Stimulated activated CD4-positive, alpha-beta T cell treated with anti-CD3 and anti-CD28 coated beads, Interleukin-15, amount 100 ng/mL, for 1 hour (primary cell): ENCODE data around the gene GPR61.
A peak's percentile ranks its signal among the peaks of the same experiment; 100 is the strongest.

Experiments used
- DNase-seq, 2 donors: peaks; one replicate each; pipeline ENCODE4 v3.0.0-alpha.2; 2020; ENCODE audit warnings: low read depth in 1 of 2, low spot score in 1 of 2

The GPR61 gene

DNA sequence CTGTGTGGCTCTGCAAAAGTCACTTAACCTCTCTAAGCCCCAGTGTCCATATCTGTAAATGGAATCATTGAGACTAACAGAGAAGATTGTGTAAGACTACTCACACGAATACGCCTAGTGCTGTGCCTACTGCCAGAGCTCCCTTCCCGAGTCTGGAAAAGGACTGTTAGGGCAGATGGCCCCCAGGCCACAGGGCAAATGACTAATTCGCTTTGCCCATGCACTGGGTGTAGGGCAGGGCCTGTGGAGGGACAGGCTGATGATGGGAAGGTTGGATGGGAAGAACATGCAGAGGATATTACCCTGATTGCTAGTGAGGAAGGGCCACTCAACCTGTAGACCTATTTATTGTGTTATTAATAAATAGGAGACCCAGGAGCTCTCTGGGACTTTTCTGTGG lies 4.2 kb upstream of the GPR61 start:
- DNase-seq: no peak

DNA sequence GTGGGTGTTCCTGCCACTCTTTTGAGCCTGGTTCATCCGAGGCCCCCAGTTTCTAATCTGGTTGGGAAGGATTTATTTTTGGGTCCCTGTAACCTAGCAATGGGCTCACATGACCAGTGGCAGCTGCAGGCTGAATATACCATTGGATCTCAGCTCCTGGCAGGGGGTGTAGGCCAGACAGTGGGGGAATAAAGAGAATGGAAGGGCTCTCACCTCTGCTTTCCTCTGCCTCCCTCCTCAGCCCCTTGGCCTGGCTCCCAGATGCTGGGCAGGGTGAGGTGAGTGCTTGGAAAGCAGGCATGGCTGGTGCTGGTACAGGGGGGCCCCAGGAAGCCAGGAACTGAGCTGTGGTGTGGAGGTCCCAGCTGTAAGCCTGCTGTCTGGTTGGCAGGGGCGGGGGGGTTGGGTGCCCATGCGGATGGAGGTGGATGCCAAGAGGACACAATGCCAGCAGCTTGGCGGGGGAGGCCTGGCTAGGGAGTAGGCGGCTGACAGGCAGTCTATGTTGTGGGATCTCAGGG lies 3.6 kb upstream of the GPR61 start:
- DNase-seq: no peak

DNA sequence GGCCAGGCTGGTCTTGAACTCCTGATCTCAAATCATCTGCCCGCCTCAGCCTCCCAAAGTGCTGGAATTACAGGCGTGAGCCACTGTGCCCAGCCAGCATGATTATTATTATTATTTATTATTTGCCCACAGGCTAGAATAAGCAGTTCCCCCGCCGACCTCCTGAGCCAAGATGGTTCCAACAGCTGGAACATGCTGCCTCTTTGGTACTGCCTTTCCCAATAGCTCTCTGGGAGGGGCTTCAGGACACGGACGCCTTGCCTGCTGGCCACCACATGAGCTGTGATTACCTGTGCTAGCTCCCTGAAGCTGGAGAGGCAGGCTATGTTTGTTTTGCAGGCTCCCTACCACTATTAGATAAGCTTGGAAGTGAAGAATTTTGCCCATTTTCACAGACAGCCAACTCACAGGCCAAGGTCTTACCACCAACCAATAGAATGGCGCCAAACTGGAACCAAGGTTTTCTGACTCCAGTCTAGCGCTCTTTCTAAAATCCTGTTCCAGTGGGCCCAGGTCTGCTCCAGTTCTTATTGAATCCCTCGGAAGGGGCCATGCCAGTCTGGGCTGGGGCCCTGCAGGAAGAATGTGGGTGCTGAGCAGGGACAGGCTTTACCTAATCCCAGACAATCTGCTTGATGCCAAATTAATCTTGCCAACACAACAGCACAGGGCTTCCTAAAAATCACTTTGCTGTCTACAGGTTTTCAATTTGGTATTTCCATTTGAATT lies 2.1 kb upstream of the GPR61 start:
- no peak for DNase-seq

DNA sequence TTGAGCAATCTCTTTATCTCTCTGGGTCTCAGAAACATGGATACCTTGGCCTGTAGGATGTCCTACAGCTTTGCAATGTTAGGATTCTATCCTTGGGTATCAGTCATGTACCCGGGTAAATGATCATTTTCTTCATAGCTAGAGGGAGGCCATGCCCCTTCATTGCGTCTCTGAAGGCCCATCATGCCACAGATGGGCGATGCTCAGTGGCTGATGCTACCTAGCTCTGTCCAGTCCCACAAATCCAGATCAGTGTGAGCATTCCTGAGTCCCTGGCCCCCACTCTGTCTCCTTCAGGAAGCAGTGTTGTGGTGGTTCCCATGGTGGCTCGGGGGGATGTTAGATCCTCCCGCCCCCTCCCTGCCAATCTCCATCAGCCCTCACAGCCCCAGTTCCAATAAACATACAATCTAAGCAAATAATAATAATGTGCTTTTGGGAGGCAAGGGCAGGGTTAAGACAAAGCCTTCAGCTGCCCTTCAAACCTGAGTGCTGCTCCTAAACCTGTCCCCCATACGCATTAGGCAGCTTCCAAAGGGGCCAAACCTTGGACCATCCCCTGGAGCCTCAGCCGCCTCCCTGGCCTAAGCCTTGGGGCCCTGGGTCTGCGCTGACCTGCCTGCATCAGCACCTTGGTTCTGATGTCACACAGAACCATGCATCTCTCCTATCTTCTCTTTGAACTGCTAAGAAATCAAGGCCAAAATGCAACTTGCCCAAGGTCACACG lies 681 bp upstream of the GPR61 start:
- no peak for DNase-seq

DNA sequence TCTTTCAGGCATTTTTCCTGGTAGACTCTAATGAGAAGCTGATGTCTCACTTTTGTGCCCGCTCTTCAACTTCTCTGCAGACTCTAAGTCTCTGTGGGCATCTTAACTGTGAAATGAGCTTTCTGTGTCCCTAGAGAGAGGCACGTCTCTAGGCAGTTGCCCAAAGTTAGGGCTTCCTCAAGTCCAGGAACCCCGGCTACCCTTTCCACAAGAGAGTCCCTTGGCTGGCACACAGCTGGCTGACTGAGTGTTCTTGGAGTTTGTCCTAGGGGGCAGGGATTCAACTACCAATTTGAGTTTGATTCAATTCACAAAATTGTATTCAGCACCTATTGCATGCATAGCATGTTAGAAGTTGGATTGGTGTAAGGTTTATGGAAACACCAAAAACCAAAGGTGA lies 1.4 kb downstream of the GPR61 start:
- no peak for DNase-seq

DNA sequence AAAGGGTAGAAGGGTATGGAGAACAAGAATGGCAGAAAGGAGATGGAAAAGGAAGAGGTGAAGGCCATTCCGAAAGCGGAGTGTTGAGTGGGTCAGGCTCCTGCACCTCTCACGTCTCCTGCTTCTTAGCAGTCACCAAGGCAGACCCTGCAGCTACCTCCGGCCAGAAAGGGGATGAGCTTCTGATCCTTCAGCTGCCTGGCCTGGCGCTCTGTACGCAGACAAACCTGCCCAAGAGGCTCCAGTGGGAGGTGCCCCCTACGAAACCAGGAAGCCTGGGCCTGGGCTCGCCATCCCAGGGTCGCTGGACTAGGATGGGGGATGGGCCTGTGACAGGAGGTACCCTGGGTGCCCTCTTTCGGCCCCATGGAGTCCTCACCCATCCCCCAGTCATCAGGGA lies 3.0 kb downstream of the GPR61 start:
- DNase-seq: no peak

DNA sequence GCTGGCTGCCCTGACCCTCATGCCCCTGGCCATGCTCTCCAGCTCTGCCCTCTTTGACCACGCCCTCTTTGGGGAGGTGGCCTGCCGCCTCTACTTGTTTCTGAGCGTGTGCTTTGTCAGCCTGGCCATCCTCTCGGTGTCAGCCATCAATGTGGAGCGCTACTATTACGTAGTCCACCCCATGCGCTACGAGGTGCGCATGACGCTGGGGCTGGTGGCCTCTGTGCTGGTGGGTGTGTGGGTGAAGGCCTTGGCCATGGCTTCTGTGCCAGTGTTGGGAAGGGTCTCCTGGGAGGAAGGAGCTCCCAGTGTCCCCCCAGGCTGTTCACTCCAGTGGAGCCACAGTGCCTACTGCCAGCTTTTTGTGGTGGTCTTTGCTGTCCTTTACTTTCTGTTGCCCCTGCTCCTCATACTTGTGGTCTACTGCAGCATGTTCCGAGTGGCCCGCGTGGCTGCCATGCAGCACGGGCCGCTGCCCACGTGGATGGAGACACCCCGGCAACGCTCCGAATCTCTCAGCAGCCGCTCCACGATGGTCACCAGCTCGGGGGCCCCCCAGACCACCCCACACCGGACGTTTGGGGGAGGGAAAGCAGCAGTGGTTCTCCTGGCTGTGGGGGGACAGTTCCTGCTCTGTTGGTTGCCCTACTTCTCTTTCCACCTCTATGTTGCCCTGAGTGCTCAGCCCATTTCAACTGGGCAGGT lies 3.8 kb downstream of the GPR61 start:
- DNase-seq: no peak

DNA sequence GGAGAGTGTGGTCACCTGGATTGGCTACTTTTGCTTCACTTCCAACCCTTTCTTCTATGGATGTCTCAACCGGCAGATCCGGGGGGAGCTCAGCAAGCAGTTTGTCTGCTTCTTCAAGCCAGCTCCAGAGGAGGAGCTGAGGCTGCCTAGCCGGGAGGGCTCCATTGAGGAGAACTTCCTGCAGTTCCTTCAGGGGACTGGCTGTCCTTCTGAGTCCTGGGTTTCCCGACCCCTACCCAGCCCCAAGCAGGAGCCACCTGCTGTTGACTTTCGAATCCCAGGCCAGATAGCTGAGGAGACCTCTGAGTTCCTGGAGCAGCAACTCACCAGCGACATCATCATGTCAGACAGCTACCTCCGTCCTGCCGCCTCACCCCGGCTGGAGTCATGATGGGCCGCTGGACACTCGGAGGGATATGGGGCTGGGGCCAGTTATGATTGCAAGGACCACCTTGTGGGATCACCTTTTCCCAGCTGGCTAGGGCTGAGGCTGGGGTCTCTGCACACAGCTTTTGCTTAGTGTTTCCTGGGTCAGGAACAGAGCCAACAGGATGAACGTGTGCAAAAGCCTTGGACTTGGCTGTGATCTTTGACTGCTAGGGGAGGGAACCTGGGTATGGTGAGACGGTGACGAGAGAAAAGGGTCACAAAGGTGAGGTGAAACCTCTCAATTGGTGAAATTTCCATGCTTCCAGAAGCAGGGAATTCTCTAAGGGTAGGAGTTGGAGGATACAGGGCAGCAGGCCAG lies 4.5 kb downstream of the GPR61 start:
- no peak for DNase-seq

DNA sequence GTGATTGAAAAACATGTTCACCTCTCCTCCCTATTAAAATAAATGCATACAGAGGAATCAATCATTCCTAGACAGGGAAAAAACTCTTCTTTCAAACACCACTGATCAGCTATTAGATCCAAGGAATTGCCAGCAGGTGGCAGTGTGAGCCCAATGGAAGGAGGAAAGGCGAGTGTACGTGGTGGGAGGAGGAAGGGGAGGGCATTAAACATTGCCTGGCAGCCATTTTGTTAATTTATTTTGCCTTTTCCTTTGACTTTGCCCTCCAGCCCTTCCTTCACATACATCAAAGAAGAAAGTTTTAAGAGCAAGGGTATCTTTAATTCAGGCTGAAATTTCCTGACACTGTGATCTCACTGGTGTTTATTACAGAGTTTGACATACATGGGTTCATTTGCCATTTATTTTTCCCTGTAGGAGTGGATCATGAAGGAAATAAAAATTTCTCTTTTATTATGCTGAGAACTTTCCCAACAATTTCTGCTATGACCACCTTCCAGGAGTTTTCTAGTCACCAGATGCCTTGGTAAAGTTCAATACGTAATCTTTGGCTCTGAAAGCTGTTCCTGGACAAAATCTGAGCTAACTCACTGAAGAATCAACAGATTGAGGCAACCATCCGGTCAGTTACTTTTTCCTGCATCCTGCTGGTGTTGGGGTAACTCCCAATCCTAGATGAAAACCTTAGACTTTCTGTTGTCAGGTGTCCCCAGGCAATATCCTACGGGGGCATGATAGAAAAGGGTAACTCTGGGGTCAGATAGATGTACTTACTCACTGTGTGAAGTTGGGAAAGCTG lies 6.8 kb downstream of the GPR61 start:
- peak; percentile 69 to 70 for DNase-seq

DNA sequence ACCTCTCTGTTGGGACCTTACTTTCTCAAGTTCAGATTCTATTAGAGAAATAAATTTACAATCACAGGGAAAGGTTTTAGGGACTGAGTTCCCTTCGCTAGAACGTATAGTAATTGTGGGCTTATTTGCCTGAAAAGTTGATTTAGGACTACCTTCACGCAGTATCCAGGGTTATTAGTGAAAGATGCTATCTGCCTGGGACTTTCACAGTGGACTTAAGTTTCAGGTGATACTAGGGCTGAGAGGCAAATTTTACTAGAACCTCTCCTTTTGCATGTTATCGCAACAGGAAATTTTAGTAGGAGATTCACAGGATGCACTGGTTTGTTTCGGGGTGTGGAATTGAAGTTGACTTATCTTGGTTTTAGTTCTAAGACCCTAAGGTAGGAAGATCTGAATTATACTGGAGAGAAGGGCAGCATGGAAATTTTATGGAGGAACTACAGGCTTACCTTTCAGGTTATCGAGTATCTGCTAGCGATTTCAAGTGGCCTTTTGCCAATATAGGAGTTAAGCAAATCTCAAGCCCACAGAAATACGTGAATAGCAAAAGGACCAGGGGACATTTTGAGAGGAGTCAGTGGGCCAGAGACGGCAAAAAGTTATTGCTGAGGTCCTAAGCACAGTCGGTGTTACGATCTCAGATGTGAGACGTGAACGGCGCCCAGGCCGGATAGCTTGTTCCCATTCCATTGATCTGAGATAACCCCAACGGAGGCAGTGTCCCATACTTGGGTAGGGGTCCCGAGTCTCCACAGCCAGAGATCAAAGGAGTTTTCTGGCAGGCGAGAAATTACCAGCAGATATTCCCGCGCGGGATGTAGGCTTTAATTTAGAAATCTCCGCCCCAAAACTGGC lies 8.0 kb downstream of the GPR61 start:
- DNase-seq: no peak

DNA sequence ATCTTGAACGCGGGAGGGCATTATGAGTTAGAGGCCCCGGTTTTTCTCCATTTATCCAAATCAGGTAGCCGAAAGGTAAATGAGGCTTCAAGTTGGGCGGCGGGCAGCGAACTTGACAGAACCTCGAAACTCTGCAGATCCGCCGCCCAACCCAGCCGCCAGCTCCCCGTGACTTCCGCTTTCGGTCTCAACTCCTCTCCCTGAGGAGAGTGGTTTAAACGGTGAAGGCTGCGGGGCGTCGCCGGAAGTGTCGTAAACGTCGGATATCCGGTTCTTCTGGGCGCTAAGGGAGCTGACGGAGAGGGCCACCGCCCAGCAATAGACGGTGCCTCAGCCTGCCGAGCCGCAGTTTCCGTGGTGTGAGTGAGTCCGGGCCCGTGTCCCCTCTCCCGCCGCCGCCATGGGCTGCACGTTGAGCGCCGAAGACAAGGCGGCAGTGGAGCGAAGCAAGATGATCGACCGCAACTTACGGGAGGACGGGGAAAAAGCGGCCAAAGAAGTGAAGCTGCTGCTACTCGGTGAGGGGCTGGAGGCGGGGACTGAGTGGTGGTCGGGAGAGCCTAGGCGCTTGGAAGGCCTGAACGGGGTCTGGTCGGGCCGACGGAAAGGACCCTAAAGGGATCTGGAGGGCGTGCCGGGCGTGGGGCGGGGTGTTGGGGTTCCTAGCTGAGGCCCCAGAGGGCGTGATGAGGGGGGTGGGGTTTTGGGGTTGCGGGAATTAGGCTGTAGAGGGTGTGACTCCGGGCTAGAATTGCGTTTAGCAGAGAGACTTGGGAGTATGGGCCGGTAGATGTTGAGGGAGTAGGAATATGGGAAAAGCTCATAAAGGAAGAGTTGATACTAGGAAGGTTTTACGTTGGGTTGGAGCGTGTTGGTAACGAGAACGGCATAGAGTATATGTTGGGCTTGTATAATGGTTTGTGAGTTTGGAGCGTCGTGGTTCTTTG lies 8.9 kb downstream of the GPR61 start, which contains the start of gene GNAI3:
GNAI3 (plus strand) TSS at position 295 of the 947 bp plus-strand sequence; CDS start at position 401, 106 bp downstream.
- peak; percentile 85 to 90 for DNase-seq

DNA sequence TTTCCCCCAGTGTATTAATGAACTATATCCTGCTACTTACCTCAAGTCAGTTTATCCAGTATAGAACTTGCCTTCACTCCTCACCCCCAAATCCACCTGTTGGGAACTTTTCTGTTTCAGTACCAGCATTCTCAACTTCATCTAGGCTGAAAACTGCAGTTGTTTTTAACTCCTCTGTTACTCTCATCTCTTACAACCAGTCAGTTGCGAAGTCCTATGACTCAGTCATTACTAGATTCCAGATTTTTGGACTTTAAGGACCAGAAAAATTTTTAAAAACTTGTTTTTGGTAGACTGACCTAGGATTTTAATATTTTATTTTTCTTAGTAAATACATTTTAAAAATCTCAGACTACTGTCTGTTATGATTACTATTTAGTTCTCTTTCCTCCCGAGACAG lies 16.9 kb downstream of the GPR61 start:
- DNase-seq: no peak

DNA sequence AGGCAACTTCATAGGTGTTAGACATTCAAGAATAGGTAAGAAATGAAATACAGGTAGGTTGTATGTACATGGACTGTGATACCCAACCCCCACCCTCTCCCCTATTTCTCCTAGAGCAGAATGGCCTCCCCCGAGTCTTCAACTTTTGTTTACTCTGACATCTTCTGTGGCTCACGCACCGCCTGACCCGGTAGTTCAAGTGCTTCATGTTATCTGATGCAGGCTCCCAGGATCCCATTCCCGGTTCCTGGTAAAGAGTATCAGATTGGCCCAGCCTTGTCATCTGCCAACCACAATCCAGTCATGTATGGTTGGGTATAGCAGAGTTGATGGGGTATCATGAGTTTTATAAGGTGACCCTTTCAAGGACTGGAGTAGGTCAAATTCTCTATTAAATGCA lies 17.8 kb downstream of the GPR61 start:
- no peak for DNase-seq

DNA sequence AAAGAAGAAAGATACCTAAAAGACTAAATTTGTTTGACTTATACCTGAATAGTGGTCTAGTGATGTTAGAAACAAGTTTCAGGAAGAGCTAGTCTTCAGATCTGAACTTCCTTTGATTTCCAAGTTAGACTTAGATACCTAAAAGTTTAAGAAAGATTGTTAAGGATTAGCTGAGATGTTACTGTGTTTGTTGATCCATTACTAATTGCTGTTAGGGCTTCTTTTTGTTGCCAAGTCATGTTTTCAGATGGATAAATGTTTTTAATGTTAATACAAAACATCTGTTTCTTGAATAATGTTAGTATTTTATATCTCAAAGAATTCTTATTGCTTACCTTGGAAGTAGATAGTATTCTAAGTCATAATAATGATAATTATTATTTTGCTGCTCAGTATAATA lies 20.3 kb downstream of the GPR61 start:
- no peak for DNase-seq

DNA sequence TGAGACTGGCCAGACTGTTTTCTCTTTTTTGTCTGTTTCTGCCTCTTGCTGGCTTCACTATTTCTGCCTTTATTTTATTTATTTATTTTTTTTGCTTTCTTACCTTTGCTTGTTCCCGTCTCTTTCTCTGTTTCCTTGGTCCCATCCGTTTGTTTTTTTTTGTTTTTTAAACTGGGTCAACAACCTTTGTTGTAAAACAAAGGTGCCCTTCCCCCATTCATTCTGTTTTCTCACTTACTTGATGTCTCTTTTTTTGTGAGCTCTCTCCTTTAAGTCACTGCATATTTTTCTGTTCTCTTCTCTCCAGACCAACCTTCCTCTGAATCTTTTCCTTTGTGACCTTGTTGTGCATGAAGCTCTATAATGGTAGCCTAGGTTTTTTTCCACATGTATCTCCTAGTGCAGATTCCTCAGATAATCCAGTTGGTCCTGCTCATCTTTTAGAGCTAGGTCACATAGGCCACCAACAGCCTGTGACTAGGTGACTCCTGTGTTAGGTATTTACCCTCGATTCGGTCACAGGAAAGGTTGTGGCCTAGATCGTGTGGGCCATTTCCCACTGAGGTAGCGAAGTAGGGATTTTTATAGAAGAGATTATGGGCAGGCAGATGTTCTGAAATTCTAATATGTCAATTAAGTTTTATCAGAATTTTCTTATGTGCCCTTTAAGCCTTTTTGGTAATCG lies 24.7 kb downstream of the GPR61 start:
- no peak for DNase-seq

DNA sequence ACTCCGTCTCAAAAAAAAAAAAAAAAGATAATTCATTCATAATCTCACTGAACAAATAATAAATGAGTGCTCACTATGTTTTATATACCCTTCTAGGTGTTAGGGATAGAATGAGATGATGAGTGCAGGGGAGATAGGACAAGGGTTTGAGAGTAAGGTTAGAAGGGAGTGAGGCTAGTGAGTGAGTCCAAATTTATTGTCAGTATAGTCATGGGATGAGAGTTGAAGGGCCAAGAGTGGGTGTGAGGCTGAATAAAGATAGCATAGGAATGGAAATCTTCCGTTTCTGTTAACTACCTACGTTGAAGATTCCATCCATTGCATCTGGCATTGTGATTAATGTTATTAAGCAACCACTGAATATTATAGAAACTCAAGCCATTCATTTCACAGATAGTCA lies 25.6 kb downstream of the GPR61 start:
- DNase-seq: no peak

DNA sequence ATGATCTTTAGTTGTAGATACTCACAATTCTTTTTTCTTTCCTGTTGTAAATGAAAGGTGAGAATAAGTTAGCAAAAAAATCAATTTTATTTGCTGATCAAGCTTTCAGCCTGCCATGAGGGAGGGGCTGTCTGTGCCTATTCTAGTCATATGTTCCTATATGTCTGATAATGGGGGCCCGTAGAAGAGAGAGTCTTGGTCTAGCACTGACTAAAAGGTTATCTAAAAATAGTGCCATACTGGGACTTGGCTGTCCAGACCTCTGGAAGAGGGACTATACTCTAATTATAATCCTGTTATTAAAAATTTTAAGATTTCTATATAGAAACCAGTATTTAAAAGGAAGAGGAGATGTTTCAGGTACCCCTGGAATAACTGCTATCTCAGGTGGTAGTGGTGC lies 27.3 kb downstream of the GPR61 start:
- DNase-seq: no peak
